Activated CD4-positive, alpha-beta T cell treated with anti-CD3 and anti-CD28 coated beads for 36 hours (primary cell): ENCODE data around the gene SLC19A1. TPM values are rescaled to one million over a fixed set of nuclear protein-coding genes. Genes with fewer than 3 reads are reported as not detected.

ENCODE experiments used
- ATAC-seq: fragments of 200-7000 bp; cut with Tn5 transposase; one replicate; pipeline ENCODE4 v1.10.0; 2021; ENCODE audit warnings: mild to moderate bottlenecking, moderate library complexity
- CTCF ChIA-PET: fragments of 350-600 bp; sonication (Branson Sonifier 250); formaldehyde crosslinking; loops from one replicate; lab custom pipeline; 2021; ENCODE audit warnings: antibody characterized with exemption; lab: Charles Lee
- POLR2A ChIA-PET: fragments of 350-600 bp; sonication (Branson Sonifier 250); formaldehyde crosslinking; loops from one replicate; lab custom pipeline; 2021; ENCODE audit warnings: antibody characterized with exemption, inconsistent platforms; lab: Charles Lee
- DNase-seq: peaks from one replicate; pipeline ENCODE4 v3.0.0-alpha.2; 2020
- H3K27ac Mint-ChIP-seq: one replicate; pipeline ENCODE4 v1.8.0; 2021; ENCODE audit warnings: mixed read lengths
- H3K27me3 Mint-ChIP-seq: one replicate; pipeline ENCODE4 v1.8.0; 2021; ENCODE audit warnings: mixed read lengths
- H3K36me3 Mint-ChIP-seq: one replicate; pipeline ENCODE4 v1.8.0; 2021; ENCODE audit warnings: low read depth, mixed read lengths
- H3K4me1 Mint-ChIP-seq: one replicate; pipeline ENCODE4 v1.8.0; 2021; ENCODE audit warnings: mixed read lengths
- H3K4me3 Mint-ChIP-seq: one replicate; pipeline ENCODE4 v1.8.0; 2021; ENCODE audit warnings: mild to moderate bottlenecking, moderate library complexity, mixed read lengths
- H3K9me3 Mint-ChIP-seq: one replicate; pipeline ENCODE4 v1.8.0; 2021; ENCODE audit warnings: low read depth, mixed read lengths
- intact Hi-C, 2 experiments: fragments of 100-400 bp; cut with DNase I in 1 of 2; cut with micrococcal nuclease in 1 of 2; formaldehyde crosslinking; loops; one replicate each; pipeline versions ENCODE4 v1.14.2 to v1.15.1; 2022 to 2024; cut with DNase I, micrococcal nuclease
- total RNA-seq, 2 experiments: library from RNA; stranded (reverse); gene quantifications; one replicate each; pipeline ENCODE4 v1.2.3, GENCODE V29; 2021

The SLC19A1 gene
- 10 to 100 TPM; 46.1 to 50.0 TPM for total RNA-seq

DNA sequence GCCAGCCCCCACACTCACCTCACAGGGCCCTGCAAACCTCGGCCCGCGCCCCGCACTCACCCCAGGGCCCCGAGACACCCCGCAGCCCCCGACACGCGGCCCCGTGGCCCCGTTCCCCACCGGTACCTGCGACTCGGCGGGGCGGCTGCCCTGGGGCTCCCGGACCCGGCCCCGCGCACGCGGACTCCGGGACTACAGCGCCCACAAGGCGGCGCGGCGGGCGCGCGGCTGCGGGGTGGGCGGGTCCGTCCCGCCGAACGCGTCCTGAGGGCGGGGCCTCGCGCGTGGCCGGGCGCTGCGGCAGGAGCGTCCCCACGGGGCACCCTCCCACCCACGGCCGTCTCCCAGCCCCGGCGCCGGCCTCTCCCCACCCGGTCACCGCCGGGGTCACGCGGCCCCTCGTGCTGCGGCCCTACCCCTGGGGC lies at the start of gene SLC19A1:
Gene SLC19A1, minus strand, starts transcription at position 199 of the 425 bp plus-strand sequence. CDS start 4,481 bp downstream, outside the sequence.
- ChIA-PET CTCF (no interaction called here), POLR2A (no interaction called here)
- H3K27me3 Mint-ChIP-seq = no peaks in the 10 kb centered on the region
- H3K4me3 Mint-ChIP-seq = peak within 1 kb of the TSS; percentile 80
- H3K27ac Mint-ChIP-seq = peak within 1 kb of the TSS; percentile 80
- ATAC-seq (peak; percentile 86), DNase-seq (peak; percentile 86)
- peaks cover 20% of the 10 kb centered on the region for H3K4me1 Mint-ChIP-seq
- peaks cover 13% of the 10 kb centered on the region for H3K36me3 Mint-ChIP-seq
- intact Hi-C loops = loop anchor here (1.0 to 5.0 kb wide), 10 partner anchors 8 to 780 kb away; partner anchors contain the start of genes C21orf58 (in 1 of the 2), LSS (in 1 of the 2), PCBP3 (in 1 of the 2) and PCNT (in 1 of the 2)
- no peaks in the 10 kb centered on the region for H3K9me3 Mint-ChIP-seq

DNA sequence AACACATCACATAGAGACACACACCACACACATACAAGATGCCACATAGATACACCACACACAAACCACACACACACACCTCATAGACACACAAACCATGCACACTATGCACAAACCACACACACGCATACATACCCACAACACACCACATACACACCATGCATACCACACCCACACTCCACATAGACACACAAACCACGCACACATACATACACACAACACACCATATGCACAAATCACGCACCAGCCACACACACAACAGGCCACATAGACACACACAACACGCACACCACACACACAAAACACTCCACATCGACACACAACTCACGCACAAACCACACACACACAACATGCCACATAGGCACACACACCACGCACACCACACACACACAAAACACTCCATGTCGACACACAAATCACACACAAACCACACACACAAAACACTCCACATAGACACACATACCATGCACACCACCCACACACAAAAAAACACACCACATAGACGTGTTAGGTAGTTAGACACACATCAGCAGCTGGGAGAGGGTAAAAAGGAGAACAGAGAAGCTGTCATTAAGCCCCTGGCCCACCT lies 49.5 kb upstream of the SLC19A1 start:
- Mint-ChIP-seq H3K4me3 (no peak overlapping the region), H3K27me3 (peaks cover 16% of the 10 kb centered on the region), H3K36me3 (peaks cover 6% of the 10 kb centered on the region), H3K4me1 (peaks cover 22% of the 10 kb centered on the region), H3K27ac (no peak overlapping the region), H3K9me3 (peaks cover 21% of the 10 kb centered on the region)
- intact Hi-C loops = loop anchor here (1.0 to 5.0 kb wide), 14 partner anchors 24 to 1254 kb away; partner anchors contain the start of genes PCBP3 (in 2 of the 2), ADARB1 (in 1 of the 2), CFAP410 (in 1 of the 2) and COL18A1 (in 1 of the 2)
- DNase-seq (no peak), ATAC-seq (no peak)
- ChIA-PET POLR2A (interaction anchor here (0.9 to 1.4 kb wide), 5 partner anchors 36 to 227 kb away, joined by 3 to 6 read pairs (median 4); no protein-coding TSS in a partner anchor), CTCF (interaction anchor here (0.8 to 1.0 kb wide), 5 partner anchors 35 to 296 kb away, joined by 3 to 4 read pairs (median 3); no protein-coding TSS in a partner anchor)

DNA sequence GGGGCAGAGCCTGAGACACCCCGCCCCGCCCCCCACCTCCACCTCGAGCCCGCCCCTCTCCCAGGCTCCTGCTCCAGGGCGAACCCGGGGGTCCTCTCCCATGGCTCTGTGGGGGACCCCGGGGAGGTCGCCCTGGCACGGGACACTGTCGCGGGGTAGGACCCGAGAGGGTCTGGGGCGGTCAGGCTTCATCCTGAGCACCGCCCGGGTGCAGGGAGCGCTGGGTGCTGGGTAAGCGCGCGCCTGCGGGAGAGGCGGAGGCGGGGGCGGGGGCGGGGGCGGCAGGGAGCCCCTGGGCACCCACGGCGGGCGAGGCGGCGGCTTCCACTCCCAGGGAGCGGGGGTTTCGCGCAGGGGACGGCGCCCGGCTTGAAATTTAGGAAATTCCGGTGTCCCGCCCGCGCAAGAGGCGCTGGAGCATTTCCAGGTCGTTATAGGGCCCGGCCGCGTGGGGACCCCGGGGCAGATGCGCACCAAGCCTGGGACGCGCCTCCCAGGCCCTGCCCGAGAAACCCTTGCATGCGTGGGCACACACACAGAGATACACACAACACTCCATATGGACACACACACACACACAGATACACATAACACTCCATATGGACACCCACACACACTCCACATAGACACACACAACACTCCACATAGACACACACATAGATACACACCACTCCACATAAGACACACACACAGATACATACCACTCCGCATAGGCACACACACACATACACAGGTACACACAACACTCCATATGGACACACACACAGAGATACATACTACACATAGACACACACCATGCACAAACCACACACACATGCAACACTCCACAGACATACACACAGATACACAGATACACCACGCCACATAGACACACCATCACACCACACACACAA lies 48.7 kb upstream of the SLC19A1 start:
- CTCF ChIA-PET = no interaction called here

DNA sequence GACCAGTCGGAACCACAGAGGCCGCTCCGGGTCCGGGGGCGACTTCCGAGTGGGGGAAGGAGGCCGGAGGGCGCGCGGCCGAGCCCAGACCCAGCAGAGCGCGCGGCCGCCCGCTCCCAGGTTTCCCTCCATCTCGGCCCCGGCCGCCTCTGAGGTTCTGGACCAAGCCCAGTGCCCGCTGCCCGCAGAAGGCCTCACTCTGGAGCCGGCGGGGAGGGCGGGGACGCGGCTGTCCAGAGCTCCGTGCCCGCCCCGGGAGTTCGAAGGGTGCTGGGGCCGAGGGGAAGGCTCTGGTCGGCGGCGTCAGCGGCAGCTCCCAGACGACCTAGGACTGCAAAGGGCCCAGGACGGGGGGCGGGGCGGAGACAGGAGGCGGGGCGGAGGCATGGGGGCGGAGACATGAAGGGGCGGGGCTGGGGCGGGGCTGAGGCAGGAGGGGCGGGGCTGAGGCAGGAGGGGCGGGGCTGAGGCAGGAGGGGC lies 48.0 kb upstream of the SLC19A1 start:
- CTCF ChIA-PET = no interaction called here
- Mint-ChIP-seq H3K4me1 (peaks cover 16% of the 10 kb centered on the region), H3K4me3 (peak overlapping the region; percentile 36), H3K36me3 (peaks cover 11% of the 10 kb centered on the region), H3K27me3 (peaks cover 16% of the 10 kb centered on the region), H3K27ac (no peak overlapping the region), H3K9me3 (peaks cover 29% of the 10 kb centered on the region)
- intact Hi-C loops = loop anchor here (1.0 to 5.0 kb wide), 9 partner anchors 35 to 1253 kb away; partner anchors contain the start of genes ADARB1 (in 1 of the 2), CFAP410 (in 1 of the 2), COL18A1 (in 1 of the 2) and COL6A1 (in 1 of the 2)
- DNase-seq = peak; percentile 92
- peak; percentile 60 for ATAC-seq
- POLR2A ChIA-PET = no interaction called here

More for the DNA sequence above, 48.7 kb upstream of the SLC19A1 start:
- intact Hi-C loops = loop anchor here (1.0 to 5.0 kb wide), 9 partner anchors 36 to 1254 kb away; partner anchors contain the start of genes ADARB1 (in 1 of the 2), CFAP410 (in 1 of the 2), COL18A1 (in 1 of the 2) and COL6A1 (in 1 of the 2)
- Mint-ChIP-seq H3K9me3 (peaks cover 27% of the 10 kb centered on the region), H3K36me3 (peaks cover 11% of the 10 kb centered on the region), H3K4me1 (peaks cover 16% of the 10 kb centered on the region), H3K4me3 (no peak overlapping the region), H3K27ac (no peak overlapping the region), H3K27me3 (peaks cover 16% of the 10 kb centered on the region)
- DNase-seq (peak; percentile 82), ATAC-seq (peak; percentile 45)
- POLR2A ChIA-PET = no interaction called here

DNA sequence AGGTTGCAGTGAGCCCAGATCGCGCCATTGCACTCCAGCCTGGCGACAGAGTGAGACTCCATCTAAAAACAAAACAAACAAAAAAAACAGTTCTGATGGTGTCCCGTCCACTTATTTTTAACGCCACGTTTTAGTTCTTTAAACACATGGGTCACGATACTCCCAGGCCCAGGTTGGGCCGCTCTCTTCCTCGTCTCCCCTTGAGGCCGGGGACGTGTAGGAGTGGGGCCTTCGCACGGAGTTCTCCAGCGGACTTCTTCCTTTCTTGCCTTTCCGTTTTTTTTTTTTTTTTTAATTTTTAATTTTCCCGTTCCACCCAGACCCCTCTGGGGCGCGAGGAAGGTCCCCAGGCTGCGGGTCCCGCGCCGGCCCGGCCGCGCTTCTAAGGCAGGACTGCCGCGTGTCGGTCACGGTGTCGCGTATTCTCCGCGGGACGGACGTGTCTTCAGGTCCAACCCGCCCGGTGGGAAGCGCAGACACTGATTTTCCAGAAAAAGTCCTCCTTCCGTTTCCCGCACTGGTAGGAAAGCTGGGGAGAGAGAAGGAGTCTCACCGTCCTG lies 47.5 kb upstream of the SLC19A1 start:
- ATAC-seq (no peak), DNase-seq (no peak)
- intact Hi-C loops = loop anchor here (1.0 to 5.0 kb wide), 9 partner anchors 34 to 1252 kb away; partner anchors contain the start of genes ADARB1 (in 1 of the 2), CFAP410 (in 1 of the 2), COL18A1 (in 1 of the 2) and COL6A1 (in 1 of the 2)
- Mint-ChIP-seq H3K4me3 (peak overlapping the region; percentile 36), H3K27ac (no peak overlapping the region), H3K4me1 (peaks cover 16% of the 10 kb centered on the region), H3K27me3 (peaks cover 16% of the 10 kb centered on the region), H3K36me3 (peaks cover 11% of the 10 kb centered on the region), H3K9me3 (peaks cover 29% of the 10 kb centered on the region)
- ChIA-PET POLR2A (no interaction called here), CTCF (no interaction called here)

DNA sequence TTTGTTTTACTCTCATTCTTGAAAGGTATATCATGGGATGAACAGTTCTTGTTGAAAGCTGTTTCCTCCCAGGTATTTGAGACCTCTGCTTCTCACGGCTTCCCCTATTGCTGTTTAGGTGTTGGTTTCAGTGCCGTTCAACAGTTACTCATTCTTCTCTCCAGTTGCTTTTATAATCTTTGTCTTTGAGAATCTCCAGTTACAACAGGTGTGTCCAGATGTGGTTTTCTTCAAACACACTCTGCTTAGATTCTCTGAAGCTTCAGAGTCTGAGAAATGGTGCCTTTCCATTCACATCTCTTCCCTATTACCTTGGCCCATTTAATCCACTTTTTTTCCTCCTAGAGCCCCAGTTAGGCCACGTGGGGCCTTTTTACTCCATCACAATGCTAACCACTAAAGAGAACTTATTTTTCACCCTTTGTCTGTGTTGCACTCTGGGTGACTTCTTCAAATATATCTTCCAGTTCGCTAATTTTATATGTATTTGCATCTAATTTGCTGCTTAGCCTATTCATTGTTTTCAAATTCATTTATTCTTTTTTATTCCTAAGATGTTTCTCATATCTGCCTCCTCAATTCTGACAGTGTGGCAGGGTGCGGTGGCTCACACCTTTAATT lies 46.7 kb upstream of the SLC19A1 start:
- DNase-seq (no peak), ATAC-seq (no peak)
- ChIA-PET POLR2A (no interaction called here), CTCF (interaction anchor here (1.6 kb wide), 1 partner anchor 33 kb away, joined by 4 read pairs; no protein-coding TSS in a partner anchor)
- peaks cover 11% of the 10 kb centered on the region for H3K36me3 Mint-ChIP-seq
- intact Hi-C loops = no loop called here
- H3K4me3 Mint-ChIP-seq = no peak overlapping the region
- peaks cover 29% of the 10 kb centered on the region for H3K9me3 Mint-ChIP-seq
- peaks cover 16% of the 10 kb centered on the region for H3K27me3 Mint-ChIP-seq
- no peak overlapping the region for H3K27ac Mint-ChIP-seq
- H3K4me1 Mint-ChIP-seq = peaks cover 16% of the 10 kb centered on the region

DNA sequence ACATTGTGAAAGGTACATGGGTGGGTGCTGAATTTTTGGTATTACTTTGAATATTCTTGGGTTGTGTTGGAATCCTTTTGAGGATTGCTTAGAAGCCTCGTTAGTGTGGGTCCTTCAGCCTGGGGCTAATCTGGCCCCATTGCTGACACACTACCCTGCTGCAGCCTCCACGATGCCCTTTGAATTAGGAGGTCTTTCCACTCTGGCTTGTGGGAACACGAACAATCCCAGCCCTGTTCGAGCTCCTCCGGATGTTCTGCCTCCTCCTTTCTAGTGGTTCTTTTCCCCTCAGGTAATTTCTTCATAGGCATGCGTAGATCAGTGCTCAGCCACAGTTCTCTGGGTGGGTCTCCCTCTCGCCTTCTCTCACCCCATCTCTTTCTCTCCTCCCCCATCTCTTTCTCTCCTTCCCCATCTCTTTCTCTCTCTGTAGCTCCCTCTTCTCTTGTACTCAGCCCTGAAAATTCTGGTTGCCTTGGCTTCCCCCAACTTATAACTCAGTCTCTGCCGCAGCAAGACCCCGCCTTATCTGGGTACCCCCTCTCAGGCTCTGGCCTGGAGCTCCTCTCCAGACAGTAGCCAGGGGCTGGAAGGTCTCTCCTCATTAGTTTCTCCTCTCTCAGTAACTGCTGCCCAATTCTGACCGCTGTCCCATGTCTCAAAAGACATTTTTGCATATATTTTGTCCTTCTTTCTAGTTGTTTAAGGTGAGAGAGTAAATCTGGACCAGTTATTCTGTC lies 46.0 kb upstream of the SLC19A1 start:
- Mint-ChIP-seq H3K4me1 (peaks cover 16% of the 10 kb centered on the region), H3K4me3 (no peak overlapping the region), H3K27ac (no peak overlapping the region), H3K9me3 (peaks cover 32% of the 10 kb centered on the region), H3K36me3 (peaks cover 11% of the 10 kb centered on the region), H3K27me3 (peaks cover 16% of the 10 kb centered on the region)
- no peak for DNase-seq
- POLR2A ChIA-PET = no interaction called here
- no peak for ATAC-seq
- CTCF ChIA-PET = interaction anchor here (0.6 to 1.6 kb wide), 2 partner anchors 32 to 458 kb away, joined by 3 to 4 read pairs; no protein-coding TSS in a partner anchor
- intact Hi-C loops = no loop called here

DNA sequence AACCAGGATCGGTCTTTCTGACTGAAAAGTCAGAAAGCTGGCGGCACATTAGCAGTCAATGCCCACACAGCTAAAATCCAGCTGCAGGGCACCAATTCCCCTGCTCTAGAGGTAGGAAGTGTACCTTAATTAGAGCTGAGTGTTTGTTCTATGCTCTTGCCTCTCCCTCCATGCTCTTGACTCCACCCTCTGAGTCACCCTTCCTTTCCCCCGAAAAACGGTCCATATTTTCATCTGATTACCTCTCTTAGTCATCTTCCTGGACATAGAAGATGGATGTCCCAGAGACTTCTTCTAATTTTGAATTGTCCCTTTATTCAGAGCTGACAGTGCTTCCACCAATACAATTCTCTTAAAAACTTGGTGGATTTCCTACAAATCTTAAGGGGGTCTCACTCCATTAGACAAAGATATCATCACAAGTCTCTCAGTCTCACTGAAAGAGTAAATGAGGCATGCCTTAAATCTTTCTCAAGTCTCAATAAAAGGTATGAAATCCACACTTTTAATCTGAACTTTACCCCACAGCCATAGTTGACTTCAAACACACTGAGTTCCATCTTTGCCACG lies 44.1 kb upstream of the SLC19A1 start:
- ChIA-PET CTCF (interaction anchor here (1.2 kb wide), 1 partner anchor 30 kb away, joined by 3 read pairs; no protein-coding TSS in a partner anchor), POLR2A (no interaction called here)
- Mint-ChIP-seq H3K4me1 (peaks cover 16% of the 10 kb centered on the region), H3K27ac (no peak overlapping the region), H3K27me3 (peaks cover 18% of the 10 kb centered on the region), H3K4me3 (no peak overlapping the region), H3K9me3 (peaks cover 34% of the 10 kb centered on the region), H3K36me3 (peaks cover 11% of the 10 kb centered on the region)
- no peak for ATAC-seq
- DNase-seq = no peak
- intact Hi-C loops = no loop called here

DNA sequence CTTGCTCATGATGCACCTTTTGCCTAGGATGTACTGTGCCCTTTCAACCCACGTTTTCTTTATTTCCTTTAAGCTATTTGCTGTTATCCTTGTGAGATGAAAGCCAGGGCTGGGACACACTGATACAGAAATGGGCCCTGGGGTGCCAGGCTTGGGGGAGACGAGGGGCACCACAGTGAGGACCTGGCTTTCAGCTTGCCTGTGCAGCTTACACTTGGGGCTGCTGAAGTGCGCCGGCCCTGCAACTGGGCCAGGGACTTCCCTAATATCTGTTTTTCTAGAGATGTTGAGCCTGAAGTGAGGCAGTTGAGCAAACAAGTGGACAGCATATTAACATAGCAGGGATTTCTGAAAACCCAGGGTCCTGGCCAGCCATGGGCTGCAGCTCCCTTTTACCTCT lies 42.5 kb upstream of the SLC19A1 start:
- CTCF ChIA-PET = interaction anchor here (0.5 to 1.3 kb wide), 5 partner anchors 10 to 381 kb away, joined by 3 to 5 read pairs (median 4); no protein-coding TSS in a partner anchor
- H3K4me3 Mint-ChIP-seq = no peak overlapping the region
- H3K27me3 Mint-ChIP-seq = peaks cover 18% of the 10 kb centered on the region
- peaks cover 16% of the 10 kb centered on the region for H3K4me1 Mint-ChIP-seq
- ATAC-seq = no peak
- no peak overlapping the region for H3K27ac Mint-ChIP-seq
- POLR2A ChIA-PET = no interaction called here
- H3K36me3 Mint-ChIP-seq = peaks cover 11% of the 10 kb centered on the region
- intact Hi-C loops = no loop called here
- DNase-seq = no peak
- H3K9me3 Mint-ChIP-seq = peaks cover 34% of the 10 kb centered on the region
